ENCODE results near the gene TMEM256.

The TMEM256 gene

DNA sequence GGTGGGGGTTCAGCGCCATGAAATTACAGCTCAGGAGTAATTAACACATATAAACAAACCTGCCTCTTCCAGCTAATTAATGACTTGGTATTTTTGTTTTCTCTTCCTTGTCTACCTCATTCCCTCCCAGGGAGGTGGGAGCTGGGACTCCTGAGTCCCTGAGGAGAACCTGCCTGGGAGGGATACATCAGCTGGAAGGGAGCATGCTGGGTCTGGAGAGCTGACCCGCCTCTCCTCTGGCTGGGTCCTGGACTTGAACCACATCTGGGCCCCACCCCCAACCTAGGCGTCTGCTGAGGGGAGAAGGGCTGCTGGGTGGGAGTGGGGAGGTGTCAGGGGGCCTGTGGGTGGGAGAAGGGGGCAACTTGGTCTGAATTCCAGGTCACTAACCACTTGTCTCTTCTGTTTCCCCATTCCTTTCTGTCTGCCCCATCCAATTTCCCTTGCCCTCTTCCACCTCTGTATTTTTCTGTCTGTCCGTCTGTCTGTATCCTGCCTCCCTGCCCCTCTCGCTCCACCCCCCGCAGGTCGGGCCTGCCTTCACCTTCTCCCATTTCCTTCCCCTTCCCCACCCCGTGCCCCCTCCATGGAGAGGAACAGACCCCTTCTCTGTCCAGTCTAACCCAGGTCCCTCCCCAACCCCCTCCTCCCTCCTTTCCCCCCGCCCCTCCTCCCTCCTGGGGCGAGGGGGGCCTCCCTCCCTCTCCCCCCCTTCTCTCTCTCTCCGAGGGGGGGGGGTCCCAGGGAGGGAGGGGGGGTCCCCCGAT lies 3.8 kb upstream of the TMEM256 start, which contains the start of gene NLGN2:
Gene NLGN2 (plus strand): TSS at position 361 of the 767 bp plus-strand sequence. CDS start 411 bp downstream, outside the sequence.
- no peak for DNase-seq (ENCODE audit: low spot score)

- no peak for DNase-seq (ENCODE audit: low spot score)
These were observed 3.2 kb upstream of the TMEM256 start for GRCh38 chr17:7407082-7407481.

- no peak for DNase-seq (ENCODE audit: low spot score)
These were observed 2.4 kb upstream of the TMEM256 start for GRCh38 chr17:7406235-7406825.

DNA sequence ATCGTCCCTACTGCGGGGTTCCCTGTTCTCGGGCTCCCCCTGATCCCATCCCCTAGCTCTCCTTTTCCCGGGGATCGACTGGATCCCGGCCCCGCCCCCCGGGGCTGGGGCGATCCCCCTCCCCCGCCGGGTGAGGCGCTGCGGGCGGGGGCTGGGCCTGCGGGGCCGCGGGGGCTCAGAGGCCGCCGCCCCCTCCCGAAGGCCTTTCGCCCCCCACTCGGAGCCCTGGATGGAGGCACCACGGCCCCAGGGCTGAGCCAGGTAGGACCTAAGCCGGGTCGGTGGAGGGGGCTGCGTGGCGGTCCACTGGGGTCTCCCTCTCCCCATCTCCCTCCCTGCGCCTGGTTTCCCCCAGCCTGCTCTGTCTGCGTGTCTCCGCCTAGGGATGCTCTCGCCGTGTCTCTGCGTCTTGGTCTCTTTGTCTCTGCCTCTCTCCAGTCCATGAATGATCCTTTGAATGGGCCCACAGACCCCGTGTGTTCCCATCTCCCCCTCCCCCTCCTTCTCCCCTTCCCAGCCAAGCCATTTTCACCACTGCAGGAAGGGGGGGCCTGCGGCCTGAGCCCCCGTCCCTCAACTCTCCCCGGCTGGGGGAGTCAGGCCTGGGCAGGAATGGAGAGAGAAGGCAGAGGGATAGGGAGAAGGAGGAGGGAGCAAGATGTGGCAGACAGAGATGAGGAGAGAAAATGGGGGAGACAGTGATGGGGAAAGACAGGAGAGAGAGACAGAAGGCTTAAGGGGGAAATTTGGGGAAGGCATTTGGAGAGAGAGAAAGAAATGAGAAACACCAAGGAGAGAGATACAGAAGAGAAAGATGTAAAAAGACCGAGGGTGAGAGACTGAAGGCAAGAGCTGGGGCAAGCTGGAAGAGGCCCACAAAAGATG lies 1.7 kb upstream of the TMEM256 start:
- peak; percentile 43 for DNase-seq (ENCODE audit: low spot score)

GRCh38 chr17:7404737-7405349 lies 946 bp upstream of the TMEM256 start:
- peak; percentile 81 for DNase-seq (ENCODE audit: low spot score)

DNA sequence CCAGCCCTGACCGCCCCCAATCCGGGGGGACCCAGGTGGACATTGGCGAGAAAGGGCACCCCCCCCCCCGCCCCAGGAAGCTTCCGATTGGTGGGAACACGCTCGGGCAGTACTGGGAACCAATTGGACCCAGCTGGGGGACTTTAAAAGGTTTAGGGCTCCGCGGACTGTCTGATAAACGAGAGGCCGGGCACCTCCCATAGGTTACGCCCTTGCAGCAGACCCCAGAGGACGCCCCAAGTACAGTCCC lies 245 bp downstream of the TMEM256 start:
- no peak for DNase-seq (ENCODE audit: low spot score)

GRCh38 chr17:7403043-7403726 lies 712 bp downstream of the TMEM256 start:
- peak; percentile 51 for DNase-seq (ENCODE audit: low spot score)

DNA sequence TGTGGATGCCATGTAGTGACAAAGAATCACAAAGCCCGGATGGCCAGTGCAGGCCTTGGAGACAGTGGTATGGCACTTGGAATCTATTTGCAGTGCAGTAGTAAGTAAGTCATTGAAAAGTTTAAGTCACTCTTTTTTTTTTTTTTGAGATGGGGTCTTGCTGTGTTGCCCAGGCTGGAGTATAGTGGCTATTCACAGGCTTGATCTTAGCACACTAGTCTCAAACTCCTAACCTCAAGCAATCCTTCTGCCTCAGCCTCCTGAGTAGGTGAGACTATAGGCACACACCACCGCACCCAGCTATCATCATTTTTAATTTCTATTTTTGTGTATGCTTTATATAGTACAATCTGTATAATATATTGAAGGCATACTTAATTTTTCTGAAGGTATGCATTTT lies 5.3 kb downstream of the TMEM256 start:
- no peak for DNase-seq (ENCODE audit: low spot score)

DNA sequence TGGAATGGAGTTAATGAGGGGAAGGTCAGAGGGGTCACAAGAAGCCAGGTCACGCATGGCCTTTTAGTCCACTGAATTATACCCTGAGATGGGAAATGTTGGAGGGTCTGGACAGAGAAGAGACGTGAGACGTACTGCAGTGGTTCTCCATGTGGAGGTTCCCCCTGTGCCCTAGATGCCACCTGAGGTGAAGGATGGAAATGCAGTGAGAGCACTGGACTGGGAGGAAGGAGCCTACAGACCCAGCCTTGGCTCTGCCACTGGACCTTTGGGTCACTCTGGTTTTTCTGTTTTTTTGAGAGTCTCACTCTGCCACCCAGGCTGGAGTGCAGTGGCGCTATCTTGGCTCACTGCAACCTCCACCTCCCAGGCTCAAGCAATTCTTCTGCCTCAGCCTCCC lies 7.8 kb downstream of the TMEM256 start:
- no peak for DNase-seq (ENCODE audit: low spot score)

DNA sequence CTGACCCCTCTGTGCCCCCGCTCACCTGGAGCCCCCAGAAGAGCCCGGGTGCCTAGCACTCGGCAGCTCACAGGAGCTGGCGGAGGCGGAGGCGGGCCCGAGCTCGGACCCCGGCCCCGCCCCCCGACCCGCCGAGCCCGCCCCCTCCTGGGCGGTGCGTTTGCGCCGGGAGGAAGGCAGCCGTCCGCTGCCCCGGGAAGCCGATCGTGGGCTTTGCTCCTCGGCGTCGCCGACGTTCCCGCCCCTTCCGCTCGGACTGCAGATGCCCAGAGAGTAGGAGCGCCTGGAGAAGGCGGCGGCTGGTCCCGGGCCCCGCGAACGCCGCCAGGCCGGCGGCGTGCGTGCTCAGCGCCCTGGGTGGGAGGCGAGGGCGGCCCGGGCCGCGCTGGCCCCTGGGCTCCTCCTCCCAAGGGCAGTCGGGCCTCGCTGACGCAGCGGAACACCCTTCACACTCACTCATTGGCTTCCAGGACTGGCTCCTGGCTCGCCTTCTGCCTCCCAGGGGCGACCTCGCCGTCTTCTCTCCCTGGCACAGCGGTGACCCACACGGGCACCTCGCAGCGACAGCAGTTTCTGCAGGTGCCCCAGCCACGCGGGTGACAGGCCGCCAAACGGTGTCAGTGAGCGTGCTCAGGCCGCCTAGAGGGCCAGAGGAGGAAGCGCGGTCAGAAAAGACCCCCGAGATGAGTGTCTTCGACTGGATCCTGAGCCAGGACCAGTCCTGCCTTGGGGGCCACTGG lies 9.3 kb downstream of the TMEM256 start, which contains the start of gene PLSCR3:
Gene PLSCR3 (minus strand): TSS at position 74 of the 740 bp plus-strand sequence. CDS start 415 bp downstream, outside the sequence.
- DNase-seq (ENCODE audit: low spot score): peak; percentile 89

GRCh38 chr17:7393613-7394451 lies 10.1 kb downstream of the TMEM256 start:
- DNase-seq (ENCODE audit: low spot score): peak; percentile 66

DNA sequence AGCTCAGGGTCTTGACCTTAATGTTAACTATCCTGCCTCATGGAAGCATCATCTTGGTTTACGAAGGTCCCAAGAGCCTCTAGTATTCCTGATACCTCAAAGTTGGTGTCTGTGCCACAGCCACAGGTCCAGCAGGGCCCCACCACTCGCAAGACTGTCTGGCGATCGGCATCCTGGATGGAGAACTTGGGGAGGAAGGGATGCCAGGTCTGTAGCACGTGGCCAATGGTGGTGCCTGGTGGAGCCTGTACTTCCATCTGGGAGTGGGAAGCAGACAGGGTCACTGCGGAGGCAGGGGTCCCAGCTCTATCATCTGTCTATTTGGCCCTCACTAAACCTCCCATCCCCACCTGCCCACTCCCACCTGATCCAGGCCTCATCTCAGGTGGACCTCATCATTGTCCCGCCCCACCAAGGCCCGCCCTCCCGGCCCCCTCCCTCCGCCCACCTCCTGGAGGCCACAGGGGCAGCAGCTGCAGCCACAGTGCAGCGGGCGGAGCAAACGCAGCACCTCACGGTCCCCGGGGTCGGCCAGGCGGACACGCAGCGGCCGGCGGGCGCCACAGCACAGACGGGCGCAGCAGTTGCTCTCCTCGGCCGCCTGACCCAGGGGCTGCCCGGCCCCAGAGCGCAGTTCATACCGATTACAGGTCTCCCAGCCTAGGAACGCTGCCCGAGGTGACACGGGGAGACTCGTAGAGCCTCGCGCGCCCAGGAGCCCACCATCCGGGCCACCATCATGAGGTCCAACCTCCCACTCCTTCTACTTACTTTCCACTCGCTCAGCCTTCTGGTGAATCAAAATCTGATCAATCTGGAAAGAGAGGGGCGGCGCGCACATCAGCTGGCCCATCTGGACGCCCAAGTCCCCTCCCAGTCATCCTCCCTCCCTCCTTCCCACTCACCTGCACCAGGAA lies 10.9 kb downstream of the TMEM256 start:
- no peak for DNase-seq (ENCODE audit: low spot score)

DNA sequence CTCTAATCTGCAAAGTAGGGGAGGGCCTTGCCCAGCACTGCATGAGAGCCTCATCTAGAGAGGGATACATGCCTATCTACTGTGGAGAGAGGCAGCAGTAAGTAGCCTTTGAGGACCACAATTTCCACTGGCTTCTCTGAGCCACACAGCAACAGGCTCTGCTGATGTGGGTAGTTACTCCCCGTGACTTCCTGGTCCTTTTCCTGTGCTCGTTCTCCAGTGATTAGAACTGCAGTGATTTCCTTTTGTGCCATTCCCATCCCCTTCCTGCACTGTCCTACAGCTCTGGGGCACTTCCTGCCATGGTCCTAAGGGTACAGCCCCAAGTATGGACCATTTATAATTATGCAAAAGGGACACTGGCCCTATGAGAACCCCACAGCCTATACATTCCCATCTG lies 12.6 kb downstream of the TMEM256 start:
- no peak for DNase-seq (ENCODE audit: low spot score)

DNA sequence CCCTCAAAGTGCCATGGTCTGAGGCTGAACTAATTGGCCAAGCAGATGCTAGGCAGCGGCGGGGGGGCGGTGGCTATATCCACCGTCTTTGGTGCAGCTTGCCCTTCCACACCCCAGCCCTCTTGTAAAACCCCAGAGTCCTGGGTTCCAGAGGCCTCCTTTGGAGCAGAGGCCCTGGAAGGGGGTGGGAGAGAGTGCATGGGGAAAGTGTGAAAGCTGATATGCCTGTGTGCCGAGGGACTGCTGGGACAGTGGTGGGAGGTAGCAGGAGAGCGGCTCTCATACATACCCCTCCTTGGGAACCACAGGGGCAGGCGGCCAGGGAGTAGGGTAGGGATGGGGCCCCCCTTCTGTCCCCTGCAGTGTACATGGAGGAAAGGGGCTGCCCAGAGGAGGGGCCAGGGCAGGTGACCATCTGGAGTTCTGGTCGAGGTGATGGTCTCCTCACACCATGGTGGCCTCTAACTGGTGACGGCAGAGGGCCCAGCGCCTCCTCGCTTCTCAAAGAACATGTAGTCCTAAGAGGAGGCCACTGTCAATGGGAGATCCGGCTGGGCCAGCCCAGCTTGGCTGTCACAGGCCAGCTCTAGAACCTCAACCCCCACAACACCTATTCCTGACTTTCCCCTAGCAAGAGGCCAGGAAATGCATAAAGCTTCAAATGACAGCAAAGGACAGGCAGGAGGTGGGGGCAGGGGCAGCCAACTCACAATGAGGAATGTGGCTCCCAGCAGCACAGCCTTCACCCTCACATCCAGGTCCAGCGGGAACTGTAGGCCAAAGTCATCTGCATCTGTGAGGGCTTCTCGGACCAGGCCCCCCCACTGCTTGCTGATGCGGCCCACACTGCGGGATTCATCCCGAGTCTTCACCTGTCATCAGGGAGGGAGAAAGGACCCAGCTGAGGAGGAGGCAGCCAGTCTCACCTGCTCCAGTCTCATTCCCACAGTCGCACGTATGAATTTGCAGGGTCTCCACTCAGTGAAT lies 13.7 kb downstream of the TMEM256 start:
- DNase-seq (ENCODE audit: low spot score): no peak

GRCh38 chr17:7388856-7389255 lies 15.0 kb downstream of the TMEM256 start:
- DNase-seq (ENCODE audit: low spot score): no peak

GRCh38 chr17:7384489-7385081 lies 19.3 kb downstream of the TMEM256 start:
- DNase-seq (ENCODE audit: low spot score): peak; percentile 8

DNA sequence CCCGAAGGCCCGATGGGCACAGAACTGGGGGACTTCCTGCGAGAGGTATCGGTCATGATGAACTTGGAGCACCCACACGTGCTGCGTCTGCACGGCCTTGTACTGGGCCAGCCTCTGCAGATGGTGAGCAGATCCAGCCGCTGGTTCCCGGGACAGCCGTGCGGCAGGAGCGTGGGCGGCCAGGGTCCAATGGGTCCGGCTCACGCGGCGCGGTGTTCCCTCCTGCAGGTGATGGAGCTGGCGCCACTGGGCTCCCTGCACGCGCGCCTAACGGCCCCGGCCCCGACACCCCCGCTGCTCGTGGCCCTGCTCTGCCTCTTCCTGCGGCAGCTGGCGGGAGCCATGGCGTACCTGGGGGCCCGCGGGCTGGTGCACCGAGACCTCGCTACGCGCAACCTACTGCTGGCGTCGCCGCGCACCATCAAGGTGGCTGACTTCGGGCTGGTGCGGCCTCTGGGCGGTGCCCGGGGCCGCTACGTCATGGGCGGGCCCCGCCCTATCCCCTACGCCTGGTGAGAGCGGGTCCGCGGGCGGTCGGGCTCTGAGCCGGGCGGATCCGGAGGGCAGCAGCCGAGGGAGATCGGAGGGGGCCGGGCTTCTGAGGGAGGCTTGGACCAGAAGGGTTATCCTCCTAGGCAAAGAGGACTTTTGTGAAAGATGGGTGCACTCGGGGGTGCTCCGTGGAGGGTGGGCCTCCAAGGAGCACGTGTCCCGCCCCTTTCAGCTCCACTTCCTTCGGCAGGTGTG lies 20.0 kb downstream of the TMEM256 start:
- DNase-seq (ENCODE audit: low spot score): no peak

All from D341Med (cell line).